Type B pancreatic cell (in vitro differentiated cells): ENCODE results near the gene SAMD8. TPM values are rescaled to one million over a fixed set of nuclear protein-coding genes. Genes with fewer than 3 reads are reported as not detected.
"Not testable (repeated sequence)": the region's sequence is repeated elsewhere in the genome, so short reads cannot be mapped to it uniquely, and the experiment has no call there.

Source experiments
- DNase-seq: peaks from one replicate; pipeline ENCODE4 v3.0.0; 2021; ENCODE audit warnings: mixed read lengths; ENCODE audit not compliant: unreplicated experiment; ENCODE audit errors: extremely low spot score
- H3K27ac Mint-ChIP-seq: 2 replicates; pipeline ENCODE4 v1.8.0; 2021; ENCODE audit warnings: mild to moderate bottlenecking, mixed read lengths
- H3K27me3 Mint-ChIP-seq: 2 replicates; pipeline ENCODE4 v1.8.0; 2021; ENCODE audit warnings: mixed read lengths
- H3K36me3 Mint-ChIP-seq: 2 replicates; pipeline ENCODE4 v1.8.0; 2021; ENCODE audit warnings: mixed read lengths
- H3K4me1 Mint-ChIP-seq: one replicate; pipeline ENCODE4 v1.8.0; 2021; ENCODE audit warnings: mixed read lengths; ENCODE audit not compliant: unreplicated experiment
- H3K4me3 Mint-ChIP-seq: 2 replicates; pipeline ENCODE4 v1.8.0; 2021; ENCODE audit warnings: mild to moderate bottlenecking, mixed read lengths
- H3K9me3 Mint-ChIP-seq: 2 replicates; pipeline ENCODE4 v1.8.0; 2021; ENCODE audit warnings: mixed read lengths
- total RNA-seq: library from RNA; stranded (reverse); gene quantifications from 2 replicates; pipeline ENCODE4 v1.2.1, GENCODE V29; 2021; ENCODE audit warnings: low replicate concordance
- TF ChIP-seq, protein P1 (sequence below): fragments of 200-600 bp; sonication (generic); conservative IDR thresholded peaks from 2 replicates; pipeline ENCODE4 v1.5.0; 2021; ENCODE audit warnings: antibody characterized with exemption, mild to moderate bottlenecking

Gene SAMD8
- total RNA-seq, 1 donor from 2014 or later = 17.3 TPM

DNA sequence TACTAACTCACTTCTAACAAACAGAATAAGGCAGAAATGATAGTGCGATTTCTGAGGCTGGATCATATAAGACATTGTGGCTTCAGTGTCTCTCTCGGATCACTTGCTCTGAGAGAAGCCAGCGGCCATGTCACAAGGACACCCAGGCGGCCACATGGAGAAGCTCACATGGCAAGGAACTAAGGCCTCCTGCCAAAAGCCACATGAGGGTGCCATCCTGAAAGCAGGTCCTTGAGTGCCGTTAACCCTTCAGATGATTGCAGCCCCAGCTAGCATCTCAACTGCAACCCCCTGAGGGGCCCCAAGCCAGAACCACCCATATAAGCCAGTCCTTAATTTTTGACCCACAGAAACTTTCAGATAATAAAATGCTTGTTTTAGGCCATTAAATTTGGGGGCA is 92.3 kb downstream of the SAMD8 start:
- DNase-seq = no peak
- Mint-ChIP-seq H3K27ac (no peak overlapping the region), H3K36me3 (no peaks in the 10 kb centered on the region), H3K4me3 (no peak overlapping the region), H3K9me3 (peaks cover 5% of the 10 kb centered on the region), H3K4me1 (peaks cover 21% of the 10 kb centered on the region), H3K27me3 (no peaks in the 10 kb centered on the region)
- TF ChIP-seq, protein P1, sequence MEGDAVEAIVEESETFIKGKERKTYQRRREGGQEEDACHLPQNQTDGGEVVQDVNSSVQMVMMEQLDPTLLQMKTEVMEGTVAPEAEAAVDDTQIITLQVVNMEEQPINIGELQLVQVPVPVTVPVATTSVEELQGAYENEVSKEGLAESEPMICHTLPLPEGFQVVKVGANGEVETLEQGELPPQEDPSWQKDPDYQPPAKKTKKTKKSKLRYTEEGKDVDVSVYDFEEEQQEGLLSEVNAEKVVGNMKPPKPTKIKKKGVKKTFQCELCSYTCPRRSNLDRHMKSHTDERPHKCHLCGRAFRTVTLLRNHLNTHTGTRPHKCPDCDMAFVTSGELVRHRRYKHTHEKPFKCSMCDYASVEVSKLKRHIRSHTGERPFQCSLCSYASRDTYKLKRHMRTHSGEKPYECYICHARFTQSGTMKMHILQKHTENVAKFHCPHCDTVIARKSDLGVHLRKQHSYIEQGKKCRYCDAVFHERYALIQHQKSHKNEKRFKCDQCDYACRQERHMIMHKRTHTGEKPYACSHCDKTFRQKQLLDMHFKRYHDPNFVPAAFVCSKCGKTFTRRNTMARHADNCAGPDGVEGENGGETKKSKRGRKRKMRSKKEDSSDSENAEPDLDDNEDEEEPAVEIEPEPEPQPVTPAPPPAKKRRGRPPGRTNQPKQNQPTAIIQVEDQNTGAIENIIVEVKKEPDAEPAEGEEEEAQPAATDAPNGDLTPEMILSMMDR = no peak

DNA sequence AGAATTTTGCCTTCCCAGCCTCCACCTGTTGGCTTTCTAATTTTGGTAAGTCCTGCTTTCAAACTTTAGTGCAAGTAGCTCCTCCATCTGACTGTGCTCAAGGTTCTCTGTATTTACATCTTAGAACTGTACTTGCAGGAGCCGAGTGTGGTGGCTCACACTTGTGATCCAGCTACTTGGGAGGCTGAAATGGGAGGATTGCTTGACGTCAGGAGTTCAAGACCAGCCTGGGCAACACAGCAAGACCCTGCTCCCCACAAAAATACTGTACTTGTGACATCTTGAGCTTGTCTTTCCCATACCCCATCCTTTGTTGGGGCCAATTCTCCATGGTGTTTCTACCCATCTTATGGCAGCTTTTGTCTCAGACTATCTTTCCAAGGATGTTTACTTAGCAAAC is 94.5 kb downstream of the SAMD8 start:
- H3K4me1 Mint-ChIP-seq = peaks cover 21% of the 10 kb centered on the region
- H3K36me3 Mint-ChIP-seq = no peaks in the 10 kb centered on the region
- TF ChIP-seq, protein P1 = no peak

DNA sequence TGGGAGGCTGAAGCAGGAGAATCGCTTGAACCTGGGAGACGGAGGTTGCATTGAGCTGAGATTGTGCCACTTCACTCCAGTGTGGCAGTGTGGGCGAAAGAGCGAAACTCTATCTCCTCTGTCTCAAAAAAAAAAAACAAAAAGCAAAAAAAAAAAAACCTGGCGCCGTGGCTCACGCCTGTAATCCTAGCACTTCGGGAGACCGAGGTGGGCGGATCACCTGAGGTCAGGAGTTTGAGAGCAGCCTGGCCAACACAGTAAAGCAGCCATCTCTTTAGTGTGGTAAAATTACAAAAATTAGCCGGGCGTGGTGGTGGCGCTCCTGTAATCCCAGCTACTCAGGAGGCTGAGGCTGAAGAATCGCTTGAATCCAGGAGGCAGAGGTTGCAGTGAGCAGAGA is 95.2 kb downstream of the SAMD8 start:
- H3K27me3 Mint-ChIP-seq, DNase-seq, H3K9me3 Mint-ChIP-seq, H3K36me3 Mint-ChIP-seq: not testable (repeated sequence)
- Mint-ChIP-seq H3K4me1 (peaks cover 24% of the 10 kb centered on the region), H3K4me3 (peak overlapping the region; percentile 58), H3K27ac (peak overlapping the region; percentile 88)

More for the DNA sequence above, 94.5 kb downstream of the SAMD8 start:
- no peak for DNase-seq
- Mint-ChIP-seq H3K9me3 (peaks cover 5% of the 10 kb centered on the region), H3K27ac (no peak overlapping the region), H3K4me3 (no peak overlapping the region), H3K27me3 (no peaks in the 10 kb centered on the region)

DNA sequence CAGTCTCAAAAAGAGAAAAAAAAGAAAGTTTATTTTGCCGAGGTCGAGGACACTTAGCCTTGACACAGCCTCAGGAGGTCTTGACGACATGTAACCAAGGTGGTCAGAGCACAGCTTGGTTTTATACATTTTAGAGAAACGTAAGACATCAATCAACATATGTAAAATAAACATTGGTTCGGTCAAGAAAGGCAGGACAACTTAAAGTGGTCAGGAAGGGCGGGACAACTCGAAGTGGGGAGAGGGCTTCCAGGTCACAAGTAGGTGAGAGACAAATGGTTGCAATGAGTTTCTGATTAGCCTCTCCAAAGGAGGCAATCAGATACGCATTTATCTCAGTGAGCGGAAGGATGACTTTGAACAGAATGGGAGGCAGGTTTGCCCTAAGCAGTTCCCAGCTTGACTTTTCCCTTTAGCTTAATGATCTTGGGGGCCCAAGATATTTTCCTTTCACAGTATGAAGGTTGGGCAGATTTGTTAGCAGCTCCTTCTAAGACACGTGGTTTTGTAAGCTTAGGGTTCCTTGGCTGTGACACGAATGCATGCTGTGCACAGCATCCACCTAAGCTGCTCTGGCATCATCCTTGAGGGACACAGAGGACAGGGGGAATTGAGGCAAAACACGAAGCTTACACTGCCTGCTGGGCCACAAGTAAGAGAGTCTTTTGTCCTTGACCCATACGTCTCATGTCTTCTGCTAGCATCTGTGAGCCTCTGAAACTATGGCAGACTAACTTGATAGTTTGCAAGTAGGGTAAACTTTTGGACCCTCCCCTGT is 95.8 kb downstream of the SAMD8 start:
- TF ChIP-seq, protein P1 = no peak
- Mint-ChIP-seq H3K4me3 (peak overlapping the region; percentile 80), H3K4me1 (peaks cover 27% of the 10 kb centered on the region), H3K27me3 (no peaks in the 10 kb centered on the region), H3K27ac (peak overlapping the region; percentile 88), H3K36me3 (peaks cover 9% of the 10 kb centered on the region), H3K9me3 (no peaks in the 10 kb centered on the region)
- no peak for DNase-seq

DNA sequence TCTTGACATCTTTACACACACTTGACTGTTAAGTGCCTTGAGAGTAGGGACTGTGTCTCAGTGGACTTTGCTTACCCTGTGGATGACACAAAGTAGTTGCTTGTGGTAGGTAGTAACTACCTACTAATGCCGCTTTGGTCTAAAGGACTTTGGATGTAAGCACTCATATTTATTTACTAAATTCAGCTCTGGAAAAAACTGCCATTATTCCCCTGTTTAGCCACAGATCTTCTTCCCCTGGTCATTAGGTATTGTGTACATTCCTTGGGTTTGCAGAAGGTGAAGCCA is 96.3 kb downstream of the SAMD8 start:
- H3K27ac Mint-ChIP-seq = peak overlapping the region; percentile 88
- no peak for DNase-seq
- H3K4me3 Mint-ChIP-seq = peak overlapping the region; percentile 80
- TF ChIP-seq, protein P1 = no peak
- H3K9me3 Mint-ChIP-seq = no peaks in the 10 kb centered on the region
- peaks cover 33% of the 10 kb centered on the region for H3K4me1 Mint-ChIP-seq
- H3K36me3 Mint-ChIP-seq = peaks cover 14% of the 10 kb centered on the region
- no peaks in the 10 kb centered on the region for H3K27me3 Mint-ChIP-seq

DNA sequence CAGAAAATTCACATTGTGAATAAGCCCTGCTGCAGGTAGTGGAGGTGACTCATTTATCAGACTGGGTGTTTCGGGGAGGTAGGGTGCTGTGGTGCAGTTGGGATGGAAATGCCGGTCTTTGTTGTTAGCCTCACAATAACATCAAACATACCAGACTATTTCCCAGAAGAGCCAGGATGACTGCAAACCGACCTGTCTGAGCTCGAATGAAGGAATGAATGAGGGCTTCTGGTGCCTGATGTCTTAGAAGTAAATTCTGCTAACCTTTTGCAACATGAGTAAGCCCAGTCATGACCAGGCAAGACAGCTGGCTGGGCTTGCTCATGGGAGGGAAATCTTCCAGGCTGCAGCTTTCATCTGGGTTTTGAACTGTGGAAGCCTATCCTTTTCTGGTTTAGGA is 96.7 kb downstream of the SAMD8 start:
- no peak for DNase-seq
- Mint-ChIP-seq H3K9me3 (no peaks in the 10 kb centered on the region), H3K36me3 (peaks cover 16% of the 10 kb centered on the region), H3K4me3 (peak overlapping the region; percentile 80), H3K27ac (peak overlapping the region; percentile 88), H3K4me1 (peaks cover 30% of the 10 kb centered on the region), H3K27me3 (no peaks in the 10 kb centered on the region)
- TF ChIP-seq, protein P1 = no peak
